Tibial nerve (tissue), 4 donors: ENCODE results near the gene AUTS2. TPM values are rescaled to one million over a fixed set of nuclear protein-coding genes. Genes with fewer than 3 reads are reported as not detected.

Source experiments
- DNase-seq, 2 donors: peaks; one replicate each; pipeline ENCODE4 v3.0.0-alpha.2; 2019; ENCODE audit warnings: low spot score in 2 of 2
- H3K27ac ChIP-seq, 4 donors: fragments of 200-600 bp; sonication (generic) in 3 of 4; one replicate each; pipeline ENCODE4 v1.5.1; 2017 to 2019; ENCODE audit warnings: mild to moderate bottlenecking in 1 of 4
- H3K27me3 ChIP-seq, 2 donors: fragments of 200-600 bp; sonication (generic) in 1 of 2; one replicate each; pipeline versions ENCODE4 v1.5.1 to v1.6.0; 2017 to 2019
- H3K36me3 ChIP-seq, 3 donors: fragments of 200-600 bp; sonication (generic); one replicate each; pipeline ENCODE4 v1.5.1; 2018 to 2019
- H3K4me1 ChIP-seq, 4 donors: fragments of 200-600 bp; sonication (generic) in 3 of 4; one replicate each; pipeline ENCODE4 v1.5.1; 2017 to 2019
- H3K4me3 ChIP-seq, 4 donors: fragments of 200-600 bp; sonication (generic) in 3 of 4; one replicate each; pipeline ENCODE4 v1.5.1; 2017 to 2019; ENCODE audit warnings: mild to moderate bottlenecking in 1 of 4, moderate library complexity in 1 of 4
- H3K9me3 ChIP-seq, 4 donors: fragments of 200-600 bp; sonication (generic) in 3 of 4; one replicate each; pipeline ENCODE4 v1.5.1; 2017 to 2019
- CTCF ChIP-seq, 5 experiments: fragments of 200-600 bp in 3 of 5; fragments of 450-650 bp in 2 of 5; sonication (generic) in 3 of 5; IDR thresholded peaks; one replicate each; pipeline ENCODE4 v1.5.1; 2016 to 2019; ENCODE audit warnings: antibody characterized with exemption in 5 of 5, mild to moderate bottlenecking in 3 of 5, moderate library complexity in 2 of 5
- EP300 ChIP-seq, 2 donors: sonication (generic); formaldehyde crosslinking; IDR thresholded peaks; one replicate each; pipeline ENCODE4 v1.6.1; 2017; ENCODE audit warnings: antibody characterized with exemption in 2 of 2, mild to moderate bottlenecking in 1 of 2
- POLR2A ChIP-seq, 2 donors: fragments of 450-650 bp; IDR thresholded peaks; one replicate each; pipeline ENCODE4 v1.6.1; 2017; ENCODE audit warnings: antibody characterized with exemption in 2 of 2, mild to moderate bottlenecking in 2 of 2, moderate library complexity in 2 of 2
- WGBS, 2 donors: methylation state at CpG; one replicate each; pipeline ENCODE4 v1.1.5; 2018; 5-methylcytosine and 5-hydroxymethylcytosine counted together
- total RNA-seq, 4 donors: library from RNA; depleted of rRNA; stranded (reverse); fragments of >200 nt; gene quantifications; one replicate each; pipeline ENCODE4 v1.1.0, GENCODE V29; 2016

The AUTS2 gene
- total RNA-seq, 4 donors from 2014 or later = 56.6 to 87.9 (median 71.6) TPM

- DNase-seq = no peak
- H3K36me3 ChIP-seq = no peaks in the 10 kb centered on the region
- H3K27ac ChIP-seq = no peak overlapping the region
- WGBS, 2 donors = 93 to 96% methylated on average over 3 of the region's 3 CpGs
- TF ChIP-seq CTCF (IDR thresholded peaks at IDR 0.05) (no peak), POLR2A (IDR thresholded peaks at IDR 0.05) (no peak), EP300 (IDR thresholded peaks at IDR 0.05) (no peak)
- no peaks in the 10 kb centered on the region for H3K9me3 ChIP-seq
- no peaks in the 10 kb centered on the region for H3K27me3 ChIP-seq
- H3K4me3 ChIP-seq = no peak overlapping the region
- peaks cover 0 to 8% (median 2%) of the 10 kb centered on the region in 4 donors for H3K4me1 ChIP-seq
Observed at GRCh38 chr7:69762821-69763352, 164.6 kb downstream of the AUTS2 start.

GRCh38 chr7:69763513-69763912 is 165.2 kb downstream of the AUTS2 start:
- no peak overlapping the region for H3K27ac ChIP-seq
- H3K27me3 ChIP-seq = no peaks in the 10 kb centered on the region
- no peaks in the 10 kb centered on the region for H3K36me3 ChIP-seq
- DNase-seq = no peak
- H3K4me1 ChIP-seq = peaks cover 0 to 1% (median 0%) of the 10 kb centered on the region in 4 donors
- H3K4me3 ChIP-seq = no peak overlapping the region
- TF ChIP-seq POLR2A (IDR thresholded peaks at IDR 0.05) (no peak), CTCF (IDR thresholded peaks at IDR 0.05) (no peak), EP300 (IDR thresholded peaks at IDR 0.05) (no peak)
- no peaks in the 10 kb centered on the region for H3K9me3 ChIP-seq
- 91 to 93% methylated on average over 3 of the region's 3 CpGs for WGBS, 2 donors

- Histone ChIP-seq H3K4me1 (peaks cover 0 to 6% (median 0%) of the 10 kb centered on the region in 4 donors), H3K9me3 (no peaks in the 10 kb centered on the region), H3K4me3 (no peak overlapping the region), H3K36me3 (no peaks in the 10 kb centered on the region), H3K27ac (no peak overlapping the region), H3K27me3 (no peaks in the 10 kb centered on the region)
- WGBS, 2 donors = 89 to 96% methylated on average over 4 of the region's 4 CpGs
- DNase-seq = no peak
- TF ChIP-seq POLR2A (IDR thresholded peaks at IDR 0.05) = no peak
- no peak for TF ChIP-seq CTCF (IDR thresholded peaks at IDR 0.05)
- no peak for TF ChIP-seq EP300 (IDR thresholded peaks at IDR 0.05)
Observed at GRCh38 chr7:69764147-69764546, 165.9 kb downstream of the AUTS2 start.

GRCh38 chr7:69764681-69765080 is 166.4 kb downstream of the AUTS2 start:
- TF ChIP-seq POLR2A (IDR thresholded peaks at IDR 0.05) = no peak
- TF ChIP-seq EP300 (IDR thresholded peaks at IDR 0.05) = no peak
- no peak for TF ChIP-seq CTCF (IDR thresholded peaks at IDR 0.05)
- DNase-seq = no peak
- peaks cover 0 to 11% (median 0%) of the 10 kb centered on the region in 4 donors for H3K4me1 ChIP-seq
- no peak overlapping the region for H3K4me3 ChIP-seq
- no peak overlapping the region for H3K27ac ChIP-seq
- no peaks in the 10 kb centered on the region for H3K9me3 ChIP-seq
- WGBS, 2 donors = 51 to 59% methylated on average over 2 of the region's 2 CpGs
- no peaks in the 10 kb centered on the region for H3K27me3 ChIP-seq
- no peaks in the 10 kb centered on the region for H3K36me3 ChIP-seq

GRCh38 chr7:69765879-69766278 is 167.6 kb downstream of the AUTS2 start:
- Histone ChIP-seq H3K4me1 (peaks cover 0 to 14% (median 0%) of the 10 kb centered on the region in 4 donors), H3K27me3 (no peaks in the 10 kb centered on the region), H3K36me3 (no peaks in the 10 kb centered on the region), H3K27ac (no peak overlapping the region), H3K4me3 (no peak overlapping the region), H3K9me3 (no peaks in the 10 kb centered on the region)
- WGBS, 2 donors = 76 to 87% methylated on average over 2 of the region's 2 CpGs
- TF ChIP-seq POLR2A (IDR thresholded peaks at IDR 0.05) (no peak), CTCF (IDR thresholded peaks at IDR 0.05) (no peak), EP300 (IDR thresholded peaks at IDR 0.05) (no peak)
- DNase-seq = no peak
